Measurements from ENCODE around the gene CDK10.

CDK10 gene

DNA sequence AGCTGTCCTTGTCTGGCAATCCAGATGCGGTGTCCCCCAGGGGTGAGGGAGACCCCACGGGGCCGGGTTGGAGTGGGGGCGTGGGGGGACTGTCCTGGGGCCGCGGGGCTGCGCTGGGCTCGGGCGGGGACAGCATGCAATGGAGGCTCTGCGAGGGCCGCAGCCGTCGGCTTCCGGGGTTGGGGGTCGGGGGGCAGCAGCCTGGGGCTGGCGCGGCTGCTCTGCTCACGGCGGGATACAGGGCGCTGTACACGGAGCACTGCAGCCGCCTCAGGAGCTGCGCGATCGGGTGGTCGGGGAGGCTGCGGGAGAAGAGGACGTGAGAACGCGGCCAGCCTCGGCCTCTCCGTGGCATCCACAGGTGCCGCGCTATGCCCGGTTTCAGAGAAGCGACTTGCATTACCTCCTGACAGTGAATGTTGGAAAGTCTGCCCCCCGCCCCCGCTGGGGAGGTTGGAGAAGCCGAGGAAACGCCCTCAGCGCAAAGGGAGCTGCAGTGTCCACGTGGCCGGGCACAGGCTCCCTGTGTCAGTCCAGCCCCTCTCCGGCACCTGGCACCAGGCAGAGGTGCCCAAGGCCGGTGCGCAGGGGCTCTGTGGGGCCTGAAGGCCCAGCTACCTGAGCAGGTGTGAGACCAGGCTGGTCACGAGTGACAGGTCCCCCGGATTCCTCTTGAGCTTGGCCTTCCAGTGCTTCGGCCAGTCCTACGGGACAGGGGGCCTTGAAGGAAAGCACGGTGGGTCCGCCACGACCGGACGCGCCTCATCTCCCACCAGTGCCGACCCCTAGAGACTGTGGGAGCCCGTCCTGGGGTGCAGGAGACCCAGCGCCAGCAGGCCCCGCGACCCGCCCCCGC lies 24.4 kb downstream of the CDK10 start:
- H3K27me3 Mint-ChIP-seq (ENCODE audit: low read depth) = peaks cover under 1% of the 10 kb centered on the region
- no peak overlapping the region for H3K27ac Mint-ChIP-seq
- peaks cover 5% of the 10 kb centered on the region for H3K36me3 Mint-ChIP-seq (ENCODE audit: low read depth)
- TF ChIP-seq, protein P1, sequence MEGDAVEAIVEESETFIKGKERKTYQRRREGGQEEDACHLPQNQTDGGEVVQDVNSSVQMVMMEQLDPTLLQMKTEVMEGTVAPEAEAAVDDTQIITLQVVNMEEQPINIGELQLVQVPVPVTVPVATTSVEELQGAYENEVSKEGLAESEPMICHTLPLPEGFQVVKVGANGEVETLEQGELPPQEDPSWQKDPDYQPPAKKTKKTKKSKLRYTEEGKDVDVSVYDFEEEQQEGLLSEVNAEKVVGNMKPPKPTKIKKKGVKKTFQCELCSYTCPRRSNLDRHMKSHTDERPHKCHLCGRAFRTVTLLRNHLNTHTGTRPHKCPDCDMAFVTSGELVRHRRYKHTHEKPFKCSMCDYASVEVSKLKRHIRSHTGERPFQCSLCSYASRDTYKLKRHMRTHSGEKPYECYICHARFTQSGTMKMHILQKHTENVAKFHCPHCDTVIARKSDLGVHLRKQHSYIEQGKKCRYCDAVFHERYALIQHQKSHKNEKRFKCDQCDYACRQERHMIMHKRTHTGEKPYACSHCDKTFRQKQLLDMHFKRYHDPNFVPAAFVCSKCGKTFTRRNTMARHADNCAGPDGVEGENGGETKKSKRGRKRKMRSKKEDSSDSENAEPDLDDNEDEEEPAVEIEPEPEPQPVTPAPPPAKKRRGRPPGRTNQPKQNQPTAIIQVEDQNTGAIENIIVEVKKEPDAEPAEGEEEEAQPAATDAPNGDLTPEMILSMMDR (IDR thresholded peaks at IDR 0.05; ENCODE audit: unreplicated experiment in 3 of 3) = no peak
- peaks cover 4% of the 10 kb centered on the region for H3K4me1 Mint-ChIP-seq
- H3K4me3 Mint-ChIP-seq = no peak overlapping the region
- H3K9me3 Mint-ChIP-seq = no peaks in the 10 kb centered on the region

DNA sequence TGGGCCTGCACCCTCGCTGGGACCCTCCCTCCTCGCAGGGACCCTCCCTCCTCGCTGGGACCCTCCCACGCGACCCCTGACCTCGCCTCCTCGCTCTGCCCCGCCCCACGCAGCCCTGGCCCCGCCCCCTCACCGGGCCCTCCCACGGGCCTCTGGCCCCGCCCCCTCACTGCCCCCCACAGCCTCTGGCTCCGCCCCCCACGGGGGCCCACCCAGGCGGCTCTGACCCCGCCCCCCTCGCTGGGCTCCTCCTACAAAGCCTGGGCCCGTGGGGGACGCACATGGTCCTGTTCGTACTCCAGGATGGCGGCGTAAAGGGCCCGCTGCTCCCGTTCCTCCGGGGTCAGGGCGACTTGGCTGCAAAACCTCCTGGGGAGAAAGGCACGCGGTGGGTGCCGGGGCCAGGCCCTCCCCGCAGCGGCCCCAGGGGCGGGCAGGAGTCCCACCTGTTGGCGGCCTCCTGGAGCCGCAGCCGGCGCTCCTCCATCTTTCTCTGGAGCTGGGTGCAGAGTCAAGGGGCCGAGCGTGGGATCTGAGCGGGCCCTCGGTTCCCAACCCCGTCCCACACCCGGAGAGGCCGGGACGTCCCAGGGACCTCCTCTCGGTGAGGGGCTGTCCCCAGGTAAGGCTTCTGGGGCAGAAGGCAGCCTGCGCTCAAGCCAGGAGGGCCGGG lies 25.2 kb downstream of the CDK10 start:
- peaks cover 5% of the 10 kb centered on the region for H3K36me3 Mint-ChIP-seq (ENCODE audit: low read depth)
- H3K27me3 Mint-ChIP-seq (ENCODE audit: low read depth) = no peaks in the 10 kb centered on the region
- no peak overlapping the region for H3K27ac Mint-ChIP-seq
- peak overlapping the region in 1 of 3 experiments; percentile 72 for H3K4me3 Mint-ChIP-seq
- TF ChIP-seq, protein P1 (IDR thresholded peaks at IDR 0.05; ENCODE audit: unreplicated experiment in 3 of 3) = no peak
- H3K4me1 Mint-ChIP-seq = peaks cover 4% of the 10 kb centered on the region
- H3K9me3 Mint-ChIP-seq = no peaks in the 10 kb centered on the region

DNA sequence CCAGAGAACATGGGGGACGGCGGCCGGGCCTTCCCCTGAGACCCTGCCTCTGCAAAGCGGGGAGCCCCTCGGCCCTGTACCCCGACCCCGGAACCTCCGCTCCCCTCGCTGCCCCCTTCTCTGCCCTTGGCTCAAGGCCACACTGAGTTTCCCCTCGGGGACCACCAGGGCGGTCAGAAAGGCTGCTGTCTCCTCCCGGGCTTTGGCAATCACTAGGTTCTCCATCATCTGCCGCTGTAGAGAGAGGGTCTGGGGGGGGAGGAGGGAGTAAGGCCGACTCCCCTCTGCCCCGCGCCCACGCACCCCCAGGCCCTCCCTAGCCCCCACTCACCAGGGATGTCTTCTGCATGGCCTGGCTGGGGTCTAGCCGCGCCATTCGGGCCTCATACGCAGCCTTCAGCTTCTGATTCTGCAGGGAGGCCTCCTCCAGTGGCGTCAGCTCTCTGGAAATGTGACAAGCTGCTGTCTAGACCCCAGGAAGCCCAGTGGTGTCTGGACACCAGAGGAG lies 25.8 kb downstream of the CDK10 start:
- Mint-ChIP-seq H3K36me3 (ENCODE audit: low read depth) (peaks cover 5% of the 10 kb centered on the region), H3K27me3 (ENCODE audit: low read depth) (no peaks in the 10 kb centered on the region), H3K4me3 (peak overlapping the region; percentile 51 to 72 (median 69)), H3K9me3 (no peaks in the 10 kb centered on the region), H3K4me1 (peaks cover 4% of the 10 kb centered on the region), H3K27ac (no peak overlapping the region)
- TF ChIP-seq, protein P1 (IDR thresholded peaks at IDR 0.05; ENCODE audit: unreplicated experiment in 3 of 3) = no peak

DNA sequence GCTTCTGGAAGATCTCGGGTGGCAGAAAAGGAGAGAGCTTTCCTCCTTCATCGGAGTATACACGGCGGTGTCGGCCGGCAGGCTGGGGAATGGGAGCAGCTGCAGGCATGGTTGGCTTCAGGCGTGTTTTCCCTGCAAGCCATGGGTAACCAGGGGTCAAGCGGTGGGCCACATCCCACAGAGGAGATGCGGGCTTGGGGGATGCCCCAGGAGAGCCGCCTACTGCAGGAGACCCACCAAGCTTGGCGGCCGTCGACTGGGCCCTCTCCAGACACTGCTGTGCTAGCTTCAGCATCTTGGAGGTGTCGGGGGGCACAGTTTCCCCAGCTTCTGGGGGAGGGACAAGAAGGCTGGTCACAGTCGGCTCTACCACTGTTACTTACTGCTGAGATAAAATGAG lies 30.0 kb downstream of the CDK10 start:
- Mint-ChIP-seq H3K4me3 (no peak overlapping the region), H3K27me3 (ENCODE audit: low read depth) (no peaks in the 10 kb centered on the region), H3K9me3 (no peaks in the 10 kb centered on the region), H3K36me3 (ENCODE audit: low read depth) (peaks cover 5% of the 10 kb centered on the region), H3K4me1 (peaks cover 11% of the 10 kb centered on the region), H3K27ac (no peak overlapping the region)
- TF ChIP-seq, protein P1 (IDR thresholded peaks at IDR 0.05; ENCODE audit: unreplicated experiment in 3 of 3) = no peak

DNA sequence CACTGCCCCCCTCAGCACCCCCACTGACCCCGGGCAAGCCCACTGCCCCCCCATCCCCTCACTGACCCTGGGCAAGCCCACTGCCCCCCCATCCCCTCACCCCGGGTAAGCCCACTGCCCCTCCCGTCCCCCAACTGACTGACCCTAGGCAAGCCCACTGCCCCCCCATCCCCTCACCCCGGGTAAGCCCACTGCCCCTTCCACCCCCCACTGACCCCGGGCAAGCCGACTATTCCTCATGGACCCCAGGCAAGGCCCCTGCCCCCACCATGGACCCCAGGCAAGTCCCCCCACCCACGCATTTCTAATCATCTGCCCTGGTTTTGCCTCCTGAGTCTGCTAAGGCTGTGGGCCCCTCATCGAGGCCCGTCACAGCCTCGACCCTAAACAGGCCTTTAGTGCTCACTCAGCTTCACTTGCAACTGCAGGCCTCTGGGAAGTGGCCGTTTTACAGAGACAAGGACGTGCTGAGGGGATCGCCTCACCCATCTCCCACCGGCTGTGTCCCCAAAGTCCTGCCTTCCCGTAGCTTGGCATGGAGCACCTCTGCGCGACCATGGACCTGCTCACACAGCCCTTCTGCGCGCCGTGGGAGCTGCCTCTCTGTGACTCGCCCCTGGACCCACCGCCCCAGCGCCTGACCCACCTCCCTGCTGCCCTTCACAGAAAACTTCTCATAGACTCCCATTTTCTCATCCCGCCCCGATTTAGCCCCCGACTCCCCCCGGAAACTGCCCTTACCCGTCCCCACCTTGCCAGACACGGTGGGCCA lies 30.6 kb downstream of the CDK10 start:
- TF ChIP-seq, protein P1 (IDR thresholded peaks at IDR 0.05; ENCODE audit: unreplicated experiment in 3 of 3) = no peak
- Mint-ChIP-seq H3K27ac (no peak overlapping the region), H3K4me3 (peak overlapping the region; percentile 10 to 46 (median 43)), H3K27me3 (ENCODE audit: low read depth) (no peaks in the 10 kb centered on the region), H3K4me1 (peaks cover 11% of the 10 kb centered on the region), H3K9me3 (no peaks in the 10 kb centered on the region), H3K36me3 (ENCODE audit: low read depth) (peaks cover 5% of the 10 kb centered on the region)

All from nephron (organoid).